OCI-LY3 (cell line): ENCODE data around the gene SIK2.

ENCODE experiments used
- H2AFZ ChIP-seq: fragments of 200-600, 300-600 bp; shearing (Covaris generic); 2 replicates; pipeline ENCODE4 v1.6.0; 2014; ENCODE audit warnings: antibody characterized with exemption, low read depth, low read length
- H3K27ac ChIP-seq: fragments of 200-600, 300-600 bp; sonication (generic); 2 replicates; pipeline ENCODE4 v1.5.1; 2014; ENCODE audit warnings: mild to moderate bottlenecking, low read length, moderate library complexity, mixed read lengths
- H3K27me3 ChIP-seq: fragments of 200-600, 300-600 bp; sonication (generic); 2 replicates; pipeline ENCODE4 v1.6.1; 2014; ENCODE audit warnings: low read depth, low read length, mixed read lengths
- H3K36me3 ChIP-seq: fragments of 200-600, 300-600 bp; sonication (generic); replicated peaks from 2 replicates; pipeline ENCODE3; 2014; ENCODE audit warnings: low read depth, low read length, mixed read lengths
- H3K4me1 ChIP-seq: fragments of 300-600, 200-600 bp; sonication (generic); 2 replicates; pipeline ENCODE4 v1.6.1; 2014; ENCODE audit warnings: low read length, mixed read lengths
- H3K4me2 ChIP-seq: fragments of 200-600, 300-600 bp; sonication (generic); 2 replicates; pipeline ENCODE4 v1.6.1; 2014; ENCODE audit warnings: low read length, mixed read lengths
- H3K4me3 ChIP-seq: fragments of 300-600, 200-600 bp; sonication (generic); 2 replicates; pipeline ENCODE4 v1.5.1; 2014; ENCODE audit warnings: antibody characterized with exemption, mild to moderate bottlenecking, low read length, moderate library complexity
- H3K79me2 ChIP-seq: fragments of 300-600, 200-600 bp; shearing (Covaris generic); 2 replicates; pipeline ENCODE4 v1.6.1; 2014; ENCODE audit warnings: mild to moderate bottlenecking, low read length, mixed read lengths
- H3K9ac ChIP-seq: fragments of 300-600, 200-600 bp; shearing (Covaris generic); 2 replicates; pipeline ENCODE4 v1.6.0; 2014; ENCODE audit warnings: mild to moderate bottlenecking, low read length, moderate library complexity
- H3K9me3 ChIP-seq: fragments of 200-600, 300-600 bp; shearing (Covaris generic); 2 replicates; pipeline ENCODE4 v1.6.1; 2014; ENCODE audit warnings: low read length, mixed read lengths; ENCODE audit not compliant: insufficient read depth
- H4K20me1 ChIP-seq: fragments of 200-600, 300-600 bp; sonication (generic); 2 replicates; pipeline ENCODE4 v1.6.1; 2016; ENCODE audit warnings: low read length, mixed read lengths; ENCODE audit not compliant: insufficient read depth
- EZH2phosphoT487 ChIP-seq: fragments of 200-600 bp; shearing (Covaris generic); IDR thresholded peaks from 2 replicates; pipeline ENCODE4 v1.6.1; 2018; ENCODE audit warnings: antibody characterized with exemption, mixed run types, low read depth
- TF ChIP-seq, protein P1 (sequence below): fragments of 200-600, 300-600 bp; sonication (generic); IDR thresholded peaks from 2 replicates; pipeline ENCODE4 v1.5.1; 2014; ENCODE audit warnings: antibody characterized with exemption, low read length, low read depth

The SIK2 gene

DNA sequence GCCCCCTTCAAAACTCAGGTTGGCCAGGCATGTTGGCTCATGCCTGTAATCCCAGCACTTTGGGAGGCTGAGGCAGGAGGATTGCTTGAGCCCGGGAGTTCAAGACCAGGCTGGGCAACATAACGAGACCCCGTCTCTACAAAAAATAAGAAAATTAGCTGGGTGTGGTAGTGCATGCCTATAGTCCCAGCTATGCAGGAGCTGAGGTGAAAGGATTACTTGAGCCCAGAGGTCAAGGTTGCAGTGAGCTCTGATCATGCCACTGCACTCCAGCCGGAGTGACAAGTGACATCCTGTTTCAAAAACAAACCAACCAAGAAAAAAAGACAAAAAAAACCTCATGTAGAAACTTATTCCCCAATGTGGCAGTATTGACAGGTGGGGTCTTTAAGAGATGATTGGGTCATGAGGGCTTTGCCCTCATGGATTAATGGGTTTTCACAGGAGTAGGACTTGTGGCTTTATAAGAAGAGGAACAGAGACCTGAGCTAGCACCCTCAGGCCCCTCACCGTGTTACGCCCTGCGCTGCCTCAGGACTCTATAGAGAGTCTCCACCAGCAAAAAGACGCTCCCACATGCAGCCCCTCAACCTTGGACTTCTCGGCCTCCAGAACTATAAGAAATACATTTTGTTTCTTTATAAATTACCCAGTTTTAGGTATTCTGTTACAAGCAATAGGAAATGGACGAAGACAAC lies 39.4 kb upstream of the SIK2 start:
- Histone ChIP-seq H3K79me2 (no peaks in the 10 kb centered on the region), H3K27ac (no peak overlapping the region)

DNA sequence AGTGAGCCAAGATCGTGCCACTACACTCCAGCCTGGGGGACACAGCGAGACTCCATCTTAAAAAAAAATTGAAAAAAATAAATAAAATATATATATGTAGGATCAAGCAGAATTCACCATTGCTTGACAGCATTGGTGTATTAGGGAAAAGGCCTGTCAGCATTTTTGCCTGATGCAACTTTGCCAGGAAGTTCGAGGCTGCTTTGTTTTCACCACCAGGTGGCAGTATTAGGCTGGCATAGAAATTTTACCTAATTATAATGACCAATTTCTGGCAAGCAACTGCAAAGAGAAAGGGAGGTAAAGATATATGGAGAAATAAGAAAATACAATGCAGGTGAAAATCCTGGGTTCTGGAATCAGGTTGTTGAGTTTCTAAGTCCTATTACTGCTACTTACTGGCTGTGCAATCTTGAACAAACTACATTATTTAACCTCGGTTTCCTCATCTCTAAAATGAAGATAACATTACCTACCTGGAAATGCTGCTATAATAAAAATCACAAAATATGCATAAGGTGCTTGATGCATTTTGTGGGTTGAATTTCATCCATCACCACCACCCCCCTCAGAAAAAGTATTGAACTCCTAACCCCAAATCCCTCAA lies 37.0 kb upstream of the SIK2 start:
- Histone ChIP-seq H3K27ac (no peak overlapping the region), H3K27me3 (0 out of 2 replicates have a peak, but pooled peaks cover 7% of the 10 kb centered on the region), H2AFZ (no peak overlapping the region), H3K36me3 (no peaks in the 10 kb centered on the region), H3K4me3 (0 out of 2 replicates have a peak overlapping the region, but pooled peaks have one; percentile 24), H3K4me2 (peak overlapping the region; percentile 53), H4K20me1 (no peaks in the 10 kb centered on the region), H3K9me3 (no peaks in the 10 kb centered on the region), H3K9ac (no peak overlapping the region), H3K79me2 (no peaks in the 10 kb centered on the region), H3K4me1 (peaks cover 20% of the 10 kb centered on the region)
- TF ChIP-seq EZH2phosphoT487, result no peak
- TF ChIP-seq, protein P1, sequence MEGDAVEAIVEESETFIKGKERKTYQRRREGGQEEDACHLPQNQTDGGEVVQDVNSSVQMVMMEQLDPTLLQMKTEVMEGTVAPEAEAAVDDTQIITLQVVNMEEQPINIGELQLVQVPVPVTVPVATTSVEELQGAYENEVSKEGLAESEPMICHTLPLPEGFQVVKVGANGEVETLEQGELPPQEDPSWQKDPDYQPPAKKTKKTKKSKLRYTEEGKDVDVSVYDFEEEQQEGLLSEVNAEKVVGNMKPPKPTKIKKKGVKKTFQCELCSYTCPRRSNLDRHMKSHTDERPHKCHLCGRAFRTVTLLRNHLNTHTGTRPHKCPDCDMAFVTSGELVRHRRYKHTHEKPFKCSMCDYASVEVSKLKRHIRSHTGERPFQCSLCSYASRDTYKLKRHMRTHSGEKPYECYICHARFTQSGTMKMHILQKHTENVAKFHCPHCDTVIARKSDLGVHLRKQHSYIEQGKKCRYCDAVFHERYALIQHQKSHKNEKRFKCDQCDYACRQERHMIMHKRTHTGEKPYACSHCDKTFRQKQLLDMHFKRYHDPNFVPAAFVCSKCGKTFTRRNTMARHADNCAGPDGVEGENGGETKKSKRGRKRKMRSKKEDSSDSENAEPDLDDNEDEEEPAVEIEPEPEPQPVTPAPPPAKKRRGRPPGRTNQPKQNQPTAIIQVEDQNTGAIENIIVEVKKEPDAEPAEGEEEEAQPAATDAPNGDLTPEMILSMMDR, result peak; percentile 78

More for the DNA sequence above, 39.4 kb upstream of the SIK2 start:
- H3K4me2 ChIP-seq, result peak overlapping the region; percentile 69
- H3K27me3 ChIP-seq, result 0 out of 2 replicates have a peak, but pooled peaks cover 7% of the 10 kb centered on the region
- H3K4me3 ChIP-seq, result peak overlapping the region; percentile 42
- H2AFZ ChIP-seq, result 0 out of 2 replicates have a peak overlapping the region, but pooled peaks have one; percentile 6
- H3K9me3 ChIP-seq, result no peaks in the 10 kb centered on the region
- TF ChIP-seq, protein P1, result no peak
- TF ChIP-seq EZH2phosphoT487, result no peak
- H3K36me3 ChIP-seq, result no peaks in the 10 kb centered on the region
- no peak overlapping the region for H3K9ac ChIP-seq
- peaks cover 20% of the 10 kb centered on the region for H3K4me1 ChIP-seq
- no peaks in the 10 kb centered on the region for H4K20me1 ChIP-seq

DNA sequence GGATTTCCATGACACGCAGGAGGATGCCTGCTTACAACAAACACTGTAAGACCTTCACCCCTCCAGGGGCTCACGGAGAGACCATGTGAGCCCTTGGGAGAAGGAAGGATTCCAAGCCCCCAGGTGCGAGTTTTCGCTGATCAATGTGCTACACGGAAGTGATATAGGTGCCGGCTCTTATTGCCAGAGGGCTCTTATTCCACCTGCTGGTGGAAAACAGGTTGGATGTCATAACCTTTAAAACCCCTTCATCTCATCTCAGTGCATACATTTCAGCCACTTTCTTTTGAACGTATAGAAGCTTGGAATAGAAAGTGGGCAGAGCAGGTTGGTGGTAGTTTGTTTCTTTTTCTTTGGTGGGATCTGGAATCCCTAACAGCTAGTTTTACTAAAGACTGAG lies 35.9 kb upstream of the SIK2 start:
- H2AFZ ChIP-seq, result no peak overlapping the region
- peaks cover 20% of the 10 kb centered on the region for H3K4me1 ChIP-seq
- no peaks in the 10 kb centered on the region for H3K36me3 ChIP-seq
- no peak overlapping the region for H3K4me3 ChIP-seq
- no peak for TF ChIP-seq EZH2phosphoT487
- TF ChIP-seq, protein P1, result no peak
- H3K4me2 ChIP-seq, result no peak overlapping the region
- no peaks in the 10 kb centered on the region for H3K79me2 ChIP-seq
- no peak overlapping the region for H3K27ac ChIP-seq
- H4K20me1 ChIP-seq, result no peaks in the 10 kb centered on the region
- H3K9ac ChIP-seq, result no peak overlapping the region
- H3K27me3 ChIP-seq, result 0 out of 2 replicates have a peak, but pooled peaks cover 11% of the 10 kb centered on the region
- H3K9me3 ChIP-seq, result no peaks in the 10 kb centered on the region

DNA sequence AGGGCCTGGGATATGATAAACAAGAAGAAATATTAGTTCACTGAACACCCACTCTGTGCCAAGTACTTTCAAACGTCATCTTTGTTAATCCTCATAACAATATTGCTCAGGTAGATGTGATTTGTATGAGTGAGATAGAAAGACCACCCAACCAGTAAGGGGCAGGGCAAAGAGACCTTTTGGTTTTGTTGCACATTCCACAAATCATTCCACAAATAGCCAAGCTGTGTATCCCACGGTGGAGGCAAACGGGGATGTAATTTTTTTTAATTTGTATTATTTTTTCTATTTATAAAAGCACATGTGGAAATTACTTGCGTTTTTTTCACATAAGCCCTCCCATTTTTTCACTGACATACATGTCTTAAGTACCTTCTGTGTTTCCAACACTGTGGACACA lies 32.8 kb upstream of the SIK2 start:
- Histone ChIP-seq H3K79me2 (no peaks in the 10 kb centered on the region), H3K9me3 (no peaks in the 10 kb centered on the region), H3K27me3 (0 out of 2 replicates have a peak, but pooled peaks cover 6% of the 10 kb centered on the region), H2AFZ (no peak overlapping the region), H4K20me1 (no peaks in the 10 kb centered on the region), H3K4me3 (no peak overlapping the region), H3K27ac (no peak overlapping the region), H3K9ac (no peak overlapping the region), H3K36me3 (no peaks in the 10 kb centered on the region), H3K4me2 (no peak overlapping the region), H3K4me1 (peaks cover 19% of the 10 kb centered on the region)
- TF ChIP-seq, protein P1, result no peak
- no peak for TF ChIP-seq EZH2phosphoT487
